OCI-LY1 (cell line): ENCODE data around the gene SLC18B1.

Experiments
- CTCF ChIP-seq: fragments of 200-600 bp; sonication (generic), shearing (Covaris generic); IDR thresholded peaks from 2 replicates; pipeline ENCODE4 v1.5.1; 2017; ENCODE audit warnings: mild to moderate bottlenecking, antibody characterized with exemption, low read length, moderate library complexity, mixed read lengths
- EZH2 ChIP-seq: fragments of 200-600 bp; sonication (generic), shearing (Covaris generic); IDR thresholded peaks from 2 replicates; pipeline ENCODE4 v1.8.0; 2017; ENCODE audit warnings: borderline replicate concordance, mixed run types, mild to moderate bottlenecking, antibody characterized with exemption, low read length, moderate library complexity, mixed read lengths

DNA sequence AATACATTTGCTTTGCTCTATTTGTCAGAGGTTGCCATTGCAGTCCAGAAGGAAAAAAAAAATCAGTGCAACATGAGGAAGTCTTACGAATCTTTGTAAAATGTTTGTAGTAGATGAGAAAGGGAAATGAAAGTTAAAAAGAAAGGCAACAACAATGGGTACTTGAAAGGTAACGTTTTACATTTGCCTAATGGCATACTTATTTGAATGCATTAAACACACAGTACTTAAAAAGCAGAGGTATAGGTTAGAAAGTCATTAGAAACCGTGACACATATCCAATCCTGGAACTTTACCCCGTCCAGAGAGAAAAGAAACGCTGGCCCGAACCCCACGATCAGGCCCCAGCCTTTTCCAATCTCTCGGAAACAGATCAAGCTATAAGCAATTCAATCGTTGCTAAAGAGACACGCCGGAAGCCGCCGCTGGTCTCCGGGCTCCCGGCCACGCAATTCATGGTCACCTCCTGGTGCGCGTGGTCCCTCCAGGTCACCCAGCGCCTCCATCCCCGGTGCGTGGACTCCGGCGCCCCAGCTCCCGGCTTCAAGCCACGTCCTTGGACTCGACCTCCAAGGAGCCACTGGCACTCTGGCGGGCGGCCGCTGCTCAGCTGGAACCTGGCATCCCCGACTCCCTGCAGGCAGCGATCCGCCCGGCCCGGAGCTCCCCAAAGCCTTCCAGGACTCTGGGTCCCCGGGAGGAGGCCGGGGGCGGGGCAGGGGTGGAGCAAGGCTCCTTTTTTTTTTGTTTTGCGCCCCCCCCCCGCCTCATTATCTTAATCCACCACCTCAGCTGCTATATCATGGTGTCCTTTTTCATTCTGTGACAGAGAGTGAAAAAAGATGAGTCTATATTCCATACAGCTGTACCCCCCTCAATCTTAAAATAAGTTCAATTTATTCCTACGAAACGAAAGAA, at the start of gene SLC18B1:
- TF ChIP-seq CTCF (no peak), EZH2 (no peak)
